GM18502 (cell line): Measurements from ENCODE around the gene WDR55.
"Not testable (repeated sequence)": the region's sequence is repeated elsewhere in the genome, so short reads cannot be mapped to it uniquely, and the experiment has no call there.

ENCODE experiments used
- ATAC-seq: cut with Tn5 transposase; IDR thresholded peaks from one replicate; pipeline ENCODE4 v1.9.1; 2021; ENCODE audit warnings: mild to moderate bottlenecking; ENCODE audit not compliant: unreplicated experiment, poor library complexity

The WDR55 gene, protein sequence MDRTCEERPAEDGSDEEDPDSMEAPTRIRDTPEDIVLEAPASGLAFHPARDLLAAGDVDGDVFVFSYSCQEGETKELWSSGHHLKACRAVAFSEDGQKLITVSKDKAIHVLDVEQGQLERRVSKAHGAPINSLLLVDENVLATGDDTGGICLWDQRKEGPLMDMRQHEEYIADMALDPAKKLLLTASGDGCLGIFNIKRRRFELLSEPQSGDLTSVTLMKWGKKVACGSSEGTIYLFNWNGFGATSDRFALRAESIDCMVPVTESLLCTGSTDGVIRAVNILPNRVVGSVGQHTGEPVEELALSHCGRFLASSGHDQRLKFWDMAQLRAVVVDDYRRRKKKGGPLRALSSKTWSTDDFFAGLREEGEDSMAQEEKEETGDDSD

DNA sequence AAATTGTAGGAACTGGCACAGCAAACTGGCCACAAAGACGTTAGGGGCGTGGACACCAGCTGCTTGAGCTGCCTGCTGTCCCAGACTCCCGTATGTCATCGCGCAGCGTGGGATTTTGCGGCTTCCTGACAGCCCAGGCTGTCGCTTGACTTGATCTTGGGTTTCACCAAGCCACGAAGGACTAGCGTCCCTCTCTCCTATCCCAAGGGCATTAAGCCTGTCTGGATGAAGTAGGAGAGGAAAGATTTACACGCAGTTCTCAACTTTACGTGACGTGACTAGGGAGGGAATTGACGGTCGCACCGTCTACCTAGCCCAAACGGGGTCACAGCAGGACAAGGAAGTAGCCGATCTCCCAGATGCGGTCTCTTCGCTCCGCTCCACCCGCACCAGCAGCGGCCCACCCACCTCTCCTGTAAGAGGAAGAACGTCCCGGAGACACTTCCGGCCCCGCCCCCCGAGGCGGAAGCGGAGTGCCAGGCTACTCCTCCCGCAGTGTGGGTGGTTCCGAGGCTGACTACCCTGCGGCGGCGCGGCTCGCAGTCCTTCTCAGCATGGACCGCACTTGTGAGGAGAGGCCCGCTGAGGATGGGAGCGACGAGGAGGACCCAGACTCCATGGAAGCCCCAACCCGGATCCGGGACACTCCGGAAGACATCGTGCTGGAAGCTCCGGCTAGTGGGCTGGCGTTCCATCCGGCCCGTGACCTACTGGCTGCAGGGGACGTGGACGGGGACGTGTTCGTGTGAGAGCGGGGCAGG is at the start of gene WDR55:
Gene WDR55, plus strand, starts transcription at position 546 of the 761 bp plus-strand sequence. Its CDS starts 9 bp downstream, at position 555.
- peak; percentile 97 for ATAC-seq

DNA sequence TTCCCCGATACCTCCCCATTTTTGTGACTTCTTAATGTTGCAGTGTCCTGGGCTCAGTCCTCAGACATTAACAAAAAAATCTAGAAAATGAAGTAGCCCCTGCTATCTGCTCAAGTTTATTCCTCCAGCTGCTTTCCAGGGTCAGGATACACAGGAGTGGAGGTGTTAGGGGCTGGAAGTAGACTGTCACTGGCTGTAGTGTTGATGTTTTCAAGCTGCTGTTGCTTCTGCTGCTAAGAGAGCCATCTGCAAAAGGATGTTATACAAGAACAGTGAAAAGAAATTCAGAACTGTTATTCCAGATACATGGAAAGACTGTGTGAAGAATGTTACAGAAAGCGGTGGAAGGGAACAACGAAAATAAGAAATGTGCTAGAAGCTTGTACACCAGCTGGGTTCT is 42.4 kb upstream of the WDR55 start:
- ATAC-seq = no peak

DNA sequence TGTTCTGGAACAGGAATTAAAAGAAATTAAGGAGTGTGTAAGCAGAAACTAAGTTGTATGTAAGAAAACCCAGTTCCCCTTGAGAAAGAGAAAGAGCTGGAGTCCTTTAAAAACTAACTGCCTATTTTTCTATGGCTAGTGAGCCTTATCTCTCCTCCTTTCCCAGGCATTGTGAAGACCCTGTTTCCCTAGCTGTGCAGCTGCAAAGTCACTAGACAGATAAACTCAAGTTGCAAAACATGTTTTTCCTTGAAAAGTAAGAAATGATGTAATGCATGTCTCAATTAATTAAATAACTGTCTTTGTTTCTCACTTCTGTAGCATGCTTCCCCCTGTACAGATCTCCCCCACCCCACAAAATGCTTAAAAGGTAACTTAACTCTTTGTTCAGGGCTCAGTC is 41.6 kb upstream of the WDR55 start:
- ATAC-seq = not testable (repeated sequence)

DNA sequence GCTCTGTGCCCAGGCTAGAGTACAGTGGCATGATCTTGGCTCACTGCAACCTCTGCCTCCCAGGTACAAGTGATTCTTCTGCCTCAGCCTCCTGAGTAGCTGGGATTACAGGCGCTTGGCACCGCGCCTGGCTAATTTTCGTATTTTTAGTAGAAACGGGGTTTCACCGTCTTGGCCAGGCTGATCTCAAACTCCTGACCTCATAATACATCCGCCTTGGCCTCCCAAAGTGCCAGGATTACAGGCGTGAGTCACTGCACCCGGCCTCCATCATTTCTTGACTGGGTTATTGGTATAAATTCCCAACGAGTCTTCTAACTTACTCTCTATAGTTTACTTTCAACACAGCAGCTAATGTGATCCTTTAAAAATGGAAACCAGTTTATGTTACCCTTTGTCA is 39.8 kb upstream of the WDR55 start:
- ATAC-seq = not testable (repeated sequence)

DNA sequence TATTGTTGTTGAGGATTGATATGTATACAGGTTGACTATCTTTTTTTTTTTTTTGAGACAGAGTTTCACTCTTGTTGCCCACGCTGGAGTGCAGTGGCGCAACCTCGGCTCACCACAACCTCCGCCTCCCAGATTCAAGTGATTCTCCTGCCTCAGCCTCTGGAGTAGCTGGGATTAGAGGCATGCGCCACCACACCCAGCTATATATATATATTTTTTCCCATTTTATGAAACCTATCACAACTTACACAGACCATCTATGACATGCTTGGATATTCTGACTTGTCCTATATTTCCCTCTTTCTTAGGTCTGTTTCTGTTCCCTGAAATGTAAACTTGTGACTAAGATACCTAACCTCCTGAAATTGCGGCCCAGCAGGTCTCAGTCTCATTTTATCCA is 36.7 kb upstream of the WDR55 start:
- no peak for ATAC-seq

DNA sequence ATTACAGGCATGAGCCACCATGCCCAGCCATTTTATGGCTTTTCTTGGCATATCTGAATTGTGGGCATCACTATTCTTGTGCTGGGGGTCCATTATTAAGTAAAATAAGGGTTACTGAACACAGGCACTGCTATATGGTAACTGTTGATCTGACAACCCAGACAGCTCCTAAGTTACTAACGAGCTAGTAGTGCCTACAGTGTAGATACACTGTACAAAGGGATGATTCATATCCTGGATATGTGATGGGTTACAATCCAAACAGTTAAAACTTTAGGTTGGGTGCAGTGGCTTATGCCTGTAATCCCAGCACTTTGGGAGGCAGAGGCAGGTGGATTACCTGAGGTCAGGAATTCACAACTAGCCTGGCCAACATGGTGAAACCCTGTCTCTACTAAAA is 36.0 kb upstream of the WDR55 start:
- no peak for ATAC-seq

DNA sequence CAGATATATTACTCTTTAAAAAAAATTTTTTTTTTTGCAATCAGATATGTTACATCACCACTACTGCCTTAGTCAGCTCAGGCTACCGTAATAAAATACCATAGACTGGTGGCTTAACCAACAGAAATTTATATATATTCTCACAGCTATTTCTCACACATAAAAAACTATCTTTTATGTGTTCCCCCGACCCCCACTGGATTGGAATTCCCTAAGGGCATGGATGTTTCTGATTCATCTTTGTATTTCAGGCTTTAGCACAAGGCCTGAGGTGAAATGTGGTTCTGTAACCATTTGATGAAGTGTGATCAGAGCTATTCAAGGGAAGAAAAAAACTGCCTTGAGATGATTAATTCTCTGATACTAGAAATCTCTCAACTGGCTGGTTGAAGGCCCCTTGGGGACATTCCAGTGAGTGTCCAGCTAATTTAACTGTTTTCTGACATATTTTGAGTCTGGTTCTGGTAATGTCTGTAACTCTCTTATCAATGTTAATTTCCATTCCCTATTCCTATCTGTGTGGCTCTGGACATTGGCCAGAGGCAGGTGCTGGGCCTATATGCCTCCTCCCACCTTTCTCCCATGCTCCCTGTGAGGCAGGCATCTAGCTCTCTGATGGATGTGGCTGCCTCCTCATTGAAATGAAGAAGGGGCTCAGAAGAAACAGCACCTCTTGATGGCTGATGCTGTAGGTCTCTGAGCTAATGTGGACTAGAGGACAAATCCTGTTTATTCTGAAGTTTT is 34.2 kb upstream of the WDR55 start:
- ATAC-seq = no peak

DNA sequence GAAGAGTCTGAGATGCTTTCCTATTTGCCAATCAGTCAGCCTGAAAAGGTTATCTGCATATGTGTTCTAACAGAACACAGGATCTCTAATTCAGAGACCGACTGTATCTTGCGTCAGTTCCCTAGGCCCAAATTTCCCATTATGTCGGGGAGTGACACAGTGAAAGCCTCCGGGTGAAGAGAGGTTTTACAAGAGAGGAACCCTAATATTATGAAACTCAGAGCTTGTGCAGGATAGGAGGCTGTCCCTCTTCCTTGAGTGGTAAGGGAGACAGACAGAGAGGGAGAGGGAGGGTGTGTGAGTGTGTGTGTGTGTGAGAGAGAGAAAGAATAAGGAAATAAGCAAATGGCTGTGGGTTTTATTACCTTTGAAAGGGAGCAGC is 33.7 kb upstream of the WDR55 start:
- ATAC-seq = no peak

DNA sequence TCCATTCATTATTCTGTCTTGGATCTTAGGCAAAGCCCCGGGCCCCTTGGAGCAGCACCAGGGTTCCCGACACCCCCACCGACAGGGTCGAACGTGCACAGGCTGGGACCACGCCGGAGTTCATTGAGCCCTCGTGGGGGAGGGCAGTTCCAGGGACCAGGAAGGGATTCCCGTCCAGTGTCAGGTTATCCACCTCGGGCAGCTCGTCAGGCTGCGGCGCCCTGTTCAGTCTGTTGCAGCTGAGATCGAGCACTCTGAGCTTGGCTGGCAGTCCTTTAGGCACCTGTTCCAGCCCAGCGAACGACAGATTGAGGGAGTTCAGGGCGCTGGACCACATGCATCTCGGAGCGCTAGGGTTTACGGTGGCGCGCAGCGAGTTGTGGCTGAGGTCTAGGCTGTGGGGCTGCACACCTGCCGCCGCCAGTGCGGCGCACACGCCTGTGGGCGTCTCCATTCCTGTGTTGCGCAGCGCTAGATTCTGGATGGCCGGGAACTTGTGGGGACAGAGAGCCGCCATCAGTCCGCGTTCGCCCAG is 32.8 kb upstream of the WDR55 start:
- peak; percentile 38 for ATAC-seq

DNA sequence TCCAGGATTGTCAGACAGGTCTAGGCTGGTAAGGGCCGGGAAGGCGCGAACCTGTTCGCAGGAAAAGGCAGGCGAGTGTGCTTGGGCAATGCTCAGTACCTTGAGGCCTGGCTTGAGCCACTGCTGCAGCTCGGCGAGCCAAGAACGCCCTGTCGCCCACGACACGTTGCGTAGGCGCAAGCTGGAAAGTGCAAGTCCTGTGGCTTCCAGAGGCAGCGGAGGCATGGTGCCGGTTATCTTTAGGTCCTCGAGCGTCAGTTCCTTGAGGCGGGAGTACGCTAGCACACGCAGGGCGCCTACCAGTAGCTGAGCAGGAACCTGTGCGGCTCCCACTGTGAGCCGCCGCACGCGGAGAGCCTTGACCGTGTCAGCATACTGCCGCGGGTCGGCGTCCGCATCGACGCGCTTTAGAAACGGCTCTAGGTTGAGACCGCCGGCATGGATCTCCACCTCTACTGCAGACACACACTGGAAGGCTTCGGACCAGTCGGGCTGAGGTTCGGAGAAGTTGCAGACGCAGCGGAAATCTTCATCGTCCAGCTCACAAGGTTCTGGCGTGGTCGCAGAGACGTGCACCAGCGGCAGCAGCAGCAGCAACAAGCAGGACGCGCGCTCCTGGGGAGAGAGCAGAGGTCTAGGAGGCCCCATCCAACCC is 32.2 kb upstream of the WDR55 start:
- ATAC-seq = peak; percentile 61

DNA sequence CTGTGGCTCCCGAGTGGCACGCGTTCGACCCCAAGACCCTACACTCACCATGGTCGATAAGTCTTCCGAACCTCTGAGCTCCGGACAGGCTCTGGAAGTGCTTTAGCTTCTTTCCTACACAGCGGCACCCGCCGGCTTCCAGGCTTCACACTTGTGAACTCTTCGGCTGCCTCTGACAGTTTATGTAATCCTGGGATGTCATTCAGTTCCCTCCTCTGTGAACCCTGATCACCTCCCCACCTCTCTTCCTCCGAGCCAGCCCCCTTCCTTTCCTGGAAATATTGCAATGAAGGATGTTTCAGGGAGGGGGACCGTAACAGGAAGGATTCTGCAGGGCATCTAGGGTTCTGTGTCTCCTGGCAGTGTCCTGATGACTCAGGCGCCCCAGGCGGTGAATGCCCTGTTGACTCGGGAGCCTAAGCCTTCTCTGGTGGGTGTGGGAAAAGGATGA is 31.7 kb upstream of the WDR55 start, which contains the start of gene CD14:
Gene CD14, minus strand, starts transcription at position 155 of the 451 bp plus-strand sequence. Its CDS starts 104 bp downstream, at position 51.
- ATAC-seq = peak; percentile 8

DNA sequence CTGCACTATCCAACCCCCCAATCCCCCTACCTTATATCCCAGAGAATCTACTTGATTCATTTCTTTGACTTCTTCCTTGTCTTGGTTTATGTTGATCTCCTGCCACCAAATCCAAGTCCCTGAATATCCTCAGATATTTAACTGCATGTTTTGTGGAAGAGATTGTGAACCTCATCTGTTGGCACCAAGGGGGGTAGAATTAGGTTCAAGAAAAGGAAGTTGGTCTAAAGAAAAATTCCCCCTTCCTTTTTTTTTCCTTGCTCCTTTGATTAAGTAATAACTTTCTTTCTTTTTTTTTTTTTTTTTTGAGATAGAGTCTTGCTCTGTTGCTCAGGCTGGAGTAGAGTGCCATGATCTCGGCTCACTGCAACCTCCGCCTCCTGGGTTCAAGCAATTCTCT is 31.2 kb upstream of the WDR55 start:
- ATAC-seq = no peak

DNA sequence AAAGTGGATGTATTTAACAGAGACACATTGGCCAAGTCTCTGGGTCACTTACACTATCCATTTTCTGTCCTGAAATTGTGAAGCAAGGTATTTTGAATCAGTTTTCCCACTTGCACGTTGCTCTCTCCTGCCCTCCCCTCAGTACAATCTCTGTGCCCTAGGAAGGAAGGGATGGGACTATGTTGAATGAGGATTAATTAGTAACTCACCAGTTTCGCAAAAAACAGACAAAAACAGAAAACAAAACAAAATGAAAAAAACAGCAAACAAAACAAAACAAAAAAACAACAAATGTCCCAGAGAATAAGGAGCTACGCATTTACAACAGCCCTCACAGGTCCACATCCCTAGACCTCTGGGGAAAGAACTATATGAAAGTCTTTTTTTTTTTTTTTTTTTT is 30.6 kb upstream of the WDR55 start:
- no peak for ATAC-seq

DNA sequence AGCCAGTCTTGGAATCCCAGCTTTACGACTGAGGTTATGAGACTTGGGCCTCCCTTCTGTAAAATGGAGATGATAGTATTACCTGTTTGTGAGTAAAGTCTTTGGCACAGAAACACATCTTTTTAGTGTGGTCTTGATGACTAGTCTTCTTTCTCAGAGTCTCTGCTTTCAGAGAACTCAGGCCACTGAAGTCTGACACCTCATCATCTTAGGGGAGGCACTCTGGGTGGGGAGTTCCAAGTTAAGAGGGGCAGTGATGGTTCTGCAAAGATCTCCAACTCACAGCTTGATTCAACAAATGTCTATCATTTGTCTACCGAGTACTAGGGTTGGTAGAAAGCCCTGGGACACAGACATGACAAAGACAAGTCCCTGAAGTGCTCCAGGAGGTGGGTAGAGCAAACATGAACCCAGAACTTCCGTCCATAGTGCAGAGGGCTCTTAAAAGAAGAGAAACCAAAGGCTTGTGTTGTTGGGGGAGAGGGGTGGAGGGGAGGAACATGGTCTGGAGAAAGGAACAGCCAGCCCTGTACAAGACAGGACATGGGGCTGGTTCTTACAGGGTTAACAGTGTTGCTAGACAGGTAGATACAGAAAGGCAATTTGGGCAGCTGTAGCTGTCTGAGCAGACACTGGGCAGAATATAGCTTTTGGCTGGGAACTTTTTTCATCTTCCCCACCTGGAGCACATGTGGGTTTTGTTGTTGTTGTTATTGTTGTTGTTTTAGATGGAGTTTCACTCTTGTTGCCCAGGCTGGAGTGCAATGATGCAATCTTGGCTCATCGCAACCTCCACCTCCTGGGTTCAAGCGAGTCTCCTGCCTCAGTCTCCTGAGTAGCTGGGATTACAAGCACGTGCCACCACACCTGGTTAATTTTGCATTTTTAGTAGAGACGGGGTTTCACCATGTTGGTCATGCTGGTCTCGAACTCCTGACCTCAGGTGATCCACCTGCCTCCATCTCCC is 29.1 kb upstream of the WDR55 start:
- ATAC-seq = no peak

DNA sequence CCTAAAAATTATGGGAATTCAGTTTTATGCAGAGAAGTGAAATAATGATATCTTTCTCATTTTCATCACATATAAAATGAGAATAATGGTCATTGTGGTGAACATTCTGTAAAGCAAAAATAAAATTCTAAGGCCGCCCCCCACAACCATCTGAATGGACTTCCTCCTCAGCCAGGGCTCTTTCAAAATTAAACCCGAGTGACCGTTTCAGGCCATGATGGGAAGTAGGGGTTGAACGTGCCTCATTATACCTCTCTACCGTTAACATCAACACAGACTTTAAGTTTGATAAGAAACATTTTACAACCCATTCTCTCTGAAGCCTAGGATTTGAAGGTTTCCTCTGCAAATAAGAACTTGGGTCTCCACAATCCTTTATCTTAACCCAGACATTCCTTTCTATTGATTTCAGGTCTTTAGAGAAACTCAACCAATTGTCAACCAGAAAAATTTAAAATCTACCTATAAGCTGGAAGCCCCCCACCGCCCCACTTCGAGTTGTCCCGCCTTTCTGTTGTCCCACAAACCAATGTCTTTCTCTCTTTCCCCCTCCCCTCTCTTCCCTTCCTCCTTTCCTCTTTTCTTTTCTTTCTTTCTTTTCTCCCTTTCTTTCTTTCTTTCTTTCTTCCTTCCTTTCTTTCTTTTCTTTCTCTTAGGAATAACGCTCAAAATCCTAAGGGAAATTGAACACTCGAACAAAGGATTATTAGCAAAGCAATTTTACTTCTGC is 27.2 kb upstream of the WDR55 start:
- no peak for ATAC-seq

DNA sequence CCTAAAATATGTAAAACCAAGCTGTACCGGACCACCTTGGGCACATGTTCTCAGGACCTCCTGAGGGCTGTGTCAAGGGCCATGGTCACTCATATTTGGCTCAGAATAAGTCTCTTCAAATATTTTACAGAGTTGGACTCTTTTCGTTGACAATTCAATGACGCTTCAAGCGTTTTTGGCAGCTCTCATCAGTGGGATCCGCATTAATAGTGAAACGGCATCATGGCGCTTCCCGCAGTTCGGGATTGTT is 25.9 kb upstream of the WDR55 start:
- not testable (repeated sequence) for ATAC-seq

DNA sequence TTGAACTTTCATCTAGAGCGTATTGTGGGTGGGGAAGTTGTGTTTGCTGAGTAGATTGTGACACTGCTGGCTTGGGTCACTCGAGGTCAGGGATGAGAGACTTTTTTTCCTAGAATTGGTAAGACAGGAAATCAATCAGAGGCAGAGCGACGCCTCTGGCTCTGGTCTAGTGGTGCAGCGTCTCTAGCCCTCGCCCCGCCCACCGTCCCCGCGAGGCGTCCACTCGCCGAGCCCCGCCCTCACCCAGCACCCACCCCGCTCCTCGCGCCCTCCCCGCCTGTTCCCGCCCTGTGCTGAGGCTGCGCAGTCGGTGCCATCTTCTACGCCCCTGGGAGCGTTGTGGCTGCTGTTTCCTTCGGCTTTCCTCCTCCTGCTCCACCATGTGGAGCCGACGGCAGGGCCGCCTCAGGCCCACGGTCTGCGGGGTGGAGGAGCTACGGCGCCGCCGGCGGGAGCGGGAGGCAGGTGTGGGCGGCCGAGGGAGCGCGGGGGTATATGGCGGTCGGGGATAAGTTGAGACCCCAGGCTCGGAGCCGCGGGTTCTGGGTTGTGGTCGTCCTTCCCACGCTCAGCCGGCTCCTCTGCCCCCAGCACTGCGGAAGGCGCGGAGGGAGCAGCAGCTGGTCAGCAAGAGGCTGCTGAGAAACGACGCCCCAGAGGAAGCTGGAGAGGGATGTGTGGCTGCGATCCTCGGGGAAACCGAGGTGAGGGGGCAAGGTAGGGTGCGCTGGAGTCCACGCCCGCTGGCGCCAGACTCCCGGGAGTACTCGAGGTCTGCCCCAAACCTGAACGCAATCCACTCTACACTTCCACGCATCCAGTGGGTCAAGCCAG is 25.3 kb upstream of the WDR55 start, which contains the start of gene TMCO6:
Gene TMCO6, plus strand, starts transcription at position 304 of the 834 bp plus-strand sequence. Its CDS starts 77 bp downstream, at position 381.
- peak; percentile 94 for ATAC-seq

DNA sequence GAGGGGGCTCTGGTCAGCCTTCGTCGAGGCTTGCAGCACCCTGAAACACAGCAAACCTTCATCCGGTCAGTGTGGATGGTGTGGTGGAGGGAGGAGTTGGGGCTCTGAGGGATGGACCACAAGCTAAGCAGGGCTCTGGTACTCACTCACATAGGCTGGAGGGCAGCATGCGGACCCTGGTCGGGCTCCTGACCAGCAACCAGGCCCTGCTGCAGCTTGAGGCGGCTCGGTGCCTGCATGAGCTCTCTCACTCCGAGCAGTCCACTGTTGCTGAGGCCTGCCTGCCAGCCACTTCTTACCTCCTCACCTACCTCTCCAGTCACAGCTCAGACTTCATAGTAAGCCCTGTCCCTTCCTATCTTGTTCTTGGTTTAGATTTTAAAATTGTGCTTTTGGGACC is 23.0 kb upstream of the WDR55 start:
- no peak for ATAC-seq
